Parathyroid adenoma (tissue), 2 donors: ENCODE measurements around the gene PALM.

ENCODE experiments used
- H2AFZ ChIP-seq: fragments of 300-600 bp; sonication (generic); one replicate; pipeline ENCODE4 v1.7.0; 2017; ENCODE audit warnings: antibody characterized with exemption, mild to moderate bottlenecking
- H3K27ac ChIP-seq: fragments of 300-600 bp; sonication (generic); one replicate; pipeline ENCODE4 v1.7.0; 2017
- H3K27me3 ChIP-seq: fragments of 300-600 bp; sonication (generic); one replicate; pipeline ENCODE4 v1.7.0; 2017; ENCODE audit warnings: low read length; ENCODE audit not compliant: control insufficient read depth, insufficient read depth
- H3K36me3 ChIP-seq: fragments of 300-600 bp; sonication (generic); one replicate; pipeline ENCODE4 v1.7.0; 2017; ENCODE audit warnings: low read length; ENCODE audit not compliant: control insufficient read depth, insufficient read depth
- H3K4me1 ChIP-seq: fragments of 300-600 bp; sonication (generic); one replicate; pipeline ENCODE4 v1.7.0; 2017; ENCODE audit warnings: control low read depth
- H3K4me2 ChIP-seq: fragments of 300-600 bp; sonication (generic); one replicate; pipeline ENCODE4 v1.7.0; 2017; ENCODE audit warnings: low read length
- H3K4me3 ChIP-seq: fragments of 300-600 bp; sonication (generic); one replicate; pipeline ENCODE4 v1.7.0; 2017; ENCODE audit warnings: low read depth, low read length
- H3K79me2 ChIP-seq: fragments of 300-600 bp; sonication (generic); one replicate; pipeline ENCODE4 v1.7.0; 2017; ENCODE audit warnings: control low read depth
- H3K9ac ChIP-seq: fragments of 300-600 bp; sonication (generic); one replicate; pipeline ENCODE4 v1.7.0; 2017; ENCODE audit warnings: mild to moderate bottlenecking
- H3K9me3 ChIP-seq: fragments of 300-600 bp; sonication (generic); one replicate; pipeline ENCODE4 v1.7.0; 2017; ENCODE audit warnings: low read length; ENCODE audit not compliant: control insufficient read depth
- TF ChIP-seq, protein P1 (sequence below): fragments of 300-600 bp; sonication (generic); IDR thresholded peaks from one replicate; pipeline ENCODE4 v1.7.0; 2017; ENCODE audit warnings: antibody characterized with exemption, mild to moderate bottlenecking
- donor health status: primary hyperparathyroidism.

The PALM gene

GRCh38 chr19:788983-789700, 80.4 kb downstream of the PALM start:
- Histone ChIP-seq H3K9ac (no peak overlapping the region), H3K27ac (peak overlapping the region; percentile 87), H3K4me2 (peak overlapping the region; percentile 63), H3K4me1 (peaks cover 14% of the 10 kb centered on the region), H3K27me3 (no peaks in the 10 kb centered on the region), H3K9me3 (no peaks in the 10 kb centered on the region), H3K36me3 (no peaks in the 10 kb centered on the region), H3K79me2 (no peaks in the 10 kb centered on the region), H2AFZ (peak overlapping the region; percentile 93), H3K4me3 (peak overlapping the region; percentile 36)
- TF ChIP-seq, protein P1, sequence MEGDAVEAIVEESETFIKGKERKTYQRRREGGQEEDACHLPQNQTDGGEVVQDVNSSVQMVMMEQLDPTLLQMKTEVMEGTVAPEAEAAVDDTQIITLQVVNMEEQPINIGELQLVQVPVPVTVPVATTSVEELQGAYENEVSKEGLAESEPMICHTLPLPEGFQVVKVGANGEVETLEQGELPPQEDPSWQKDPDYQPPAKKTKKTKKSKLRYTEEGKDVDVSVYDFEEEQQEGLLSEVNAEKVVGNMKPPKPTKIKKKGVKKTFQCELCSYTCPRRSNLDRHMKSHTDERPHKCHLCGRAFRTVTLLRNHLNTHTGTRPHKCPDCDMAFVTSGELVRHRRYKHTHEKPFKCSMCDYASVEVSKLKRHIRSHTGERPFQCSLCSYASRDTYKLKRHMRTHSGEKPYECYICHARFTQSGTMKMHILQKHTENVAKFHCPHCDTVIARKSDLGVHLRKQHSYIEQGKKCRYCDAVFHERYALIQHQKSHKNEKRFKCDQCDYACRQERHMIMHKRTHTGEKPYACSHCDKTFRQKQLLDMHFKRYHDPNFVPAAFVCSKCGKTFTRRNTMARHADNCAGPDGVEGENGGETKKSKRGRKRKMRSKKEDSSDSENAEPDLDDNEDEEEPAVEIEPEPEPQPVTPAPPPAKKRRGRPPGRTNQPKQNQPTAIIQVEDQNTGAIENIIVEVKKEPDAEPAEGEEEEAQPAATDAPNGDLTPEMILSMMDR = no peak

DNA sequence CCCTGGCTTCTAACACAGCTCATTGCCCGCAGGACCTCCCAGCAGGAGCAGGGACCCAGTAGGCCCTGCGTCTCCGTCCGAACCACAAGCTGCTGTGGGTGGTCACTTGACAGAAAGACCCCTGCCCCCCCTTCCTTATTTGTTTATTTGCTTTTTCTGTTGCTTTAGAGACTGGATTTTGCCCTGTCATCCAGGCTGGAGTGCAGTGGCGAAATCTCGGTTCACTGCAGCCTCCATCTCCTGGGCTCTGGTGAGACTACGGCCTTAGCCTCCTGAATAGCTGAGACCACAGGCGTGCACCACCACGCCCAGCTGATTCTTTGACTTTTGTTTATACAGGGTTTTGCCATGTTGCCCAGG, 80.9 kb downstream of the PALM start:
- peak overlapping the region; percentile 93 for H2AFZ ChIP-seq
- TF ChIP-seq, protein P1 = no peak
- no peaks in the 10 kb centered on the region for H3K27me3 ChIP-seq
- peak overlapping the region; percentile 63 for H3K4me2 ChIP-seq
- H3K36me3 ChIP-seq = no peaks in the 10 kb centered on the region
- no peaks in the 10 kb centered on the region for H3K79me2 ChIP-seq
- no peak overlapping the region for H3K9ac ChIP-seq
- H3K9me3 ChIP-seq = no peaks in the 10 kb centered on the region
- H3K4me3 ChIP-seq = peak overlapping the region; percentile 36
- peak overlapping the region; percentile 87 for H3K27ac ChIP-seq
- H3K4me1 ChIP-seq = peaks cover 14% of the 10 kb centered on the region

GRCh38 chr19:791007-791566, 82.4 kb downstream of the PALM start:
- no peaks in the 10 kb centered on the region for H3K9me3 ChIP-seq
- TF ChIP-seq, protein P1 = no peak
- H3K4me3 ChIP-seq = no peak overlapping the region
- no peak overlapping the region for H3K27ac ChIP-seq
- H3K4me2 ChIP-seq = no peak overlapping the region
- no peak overlapping the region for H2AFZ ChIP-seq
- no peaks in the 10 kb centered on the region for H3K79me2 ChIP-seq
- no peaks in the 10 kb centered on the region for H3K36me3 ChIP-seq
- peaks cover 14% of the 10 kb centered on the region for H3K4me1 ChIP-seq
- no peaks in the 10 kb centered on the region for H3K27me3 ChIP-seq
- H3K9ac ChIP-seq = no peak overlapping the region

GRCh38 chr19:791567-792305, 83.0 kb downstream of the PALM start:
- Histone ChIP-seq H3K27ac (peak overlapping the region; percentile 12), H3K4me3 (no peak overlapping the region), H3K79me2 (no peaks in the 10 kb centered on the region), H3K9ac (no peak overlapping the region), H3K4me1 (peaks cover 14% of the 10 kb centered on the region), H2AFZ (no peak overlapping the region), H3K4me2 (no peak overlapping the region), H3K27me3 (no peaks in the 10 kb centered on the region), H3K36me3 (no peaks in the 10 kb centered on the region), H3K9me3 (no peaks in the 10 kb centered on the region)
- TF ChIP-seq, protein P1 = no peak
